GM12891 (cell line): ENCODE data around the gene IL27RA.

ENCODE experiments used
- PAX5 ChIP-seq: IDR thresholded peaks from 2 replicates; pipeline ENCODE4 v1.6.1; 2011; ENCODE audit warnings: low read length, moderate library complexity, mild to moderate bottlenecking; ENCODE audit not compliant: insufficient read depth, severe bottlenecking
- POLR2A ChIP-seq: IDR thresholded peaks from 2 replicates; pipeline ENCODE4 v1.6.1; 2011; ENCODE audit warnings: low read depth, low read length, control low read depth
- POLR2AphosphoS5 ChIP-seq: IDR thresholded peaks from 2 replicates; pipeline ENCODE4 v1.6.1; 2011; ENCODE audit warnings: low read depth, low read length, control low read depth
- POU2F2 ChIP-seq: IDR thresholded peaks from 2 replicates; pipeline ENCODE4 v1.6.1; 2011; ENCODE audit warnings: low read depth, mild to moderate bottlenecking, control low read depth, low read length, moderate library complexity
- SPI1 ChIP-seq: IDR thresholded peaks from 2 replicates; pipeline ENCODE4 v1.6.1; 2011; ENCODE audit warnings: low read depth, low read length, control low read depth
- TAF1 ChIP-seq: IDR thresholded peaks from 2 replicates; pipeline ENCODE4 v1.6.1; 2011; ENCODE audit warnings: low read depth, low read length, control low read depth

DNA sequence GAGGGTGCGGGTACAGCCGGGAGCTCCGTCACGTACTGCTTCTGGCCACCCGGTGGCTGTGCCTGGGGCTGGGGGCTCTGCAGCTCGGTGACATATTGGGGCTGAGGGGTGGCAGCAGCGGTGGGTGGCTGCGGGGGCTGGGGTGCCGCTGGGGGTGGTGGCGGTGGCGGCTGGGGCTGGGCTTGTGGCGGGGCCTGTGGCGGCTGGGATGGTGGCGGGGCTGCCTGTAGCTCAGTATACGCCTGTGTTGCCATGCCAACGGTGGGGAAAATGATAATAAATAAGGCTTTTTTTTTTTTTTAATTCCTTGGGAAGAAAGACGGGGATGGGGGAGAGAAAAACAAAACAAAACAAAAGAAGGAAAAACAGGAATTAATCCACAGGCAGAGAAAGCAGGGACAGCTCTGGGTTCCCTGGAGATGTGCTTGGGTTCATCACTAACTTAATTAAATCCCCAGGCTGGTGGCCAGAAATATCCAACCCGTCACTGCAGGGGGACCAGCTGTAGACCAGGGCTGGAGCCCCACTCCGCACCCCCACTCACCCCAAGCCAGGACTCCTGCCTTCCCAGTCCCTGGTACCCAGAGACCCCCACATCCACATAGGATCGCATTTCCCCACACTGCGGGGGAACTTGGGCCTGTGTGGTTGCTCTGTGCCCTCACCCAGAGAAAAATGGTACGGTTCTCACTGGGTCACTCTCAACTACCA lies 37.8 kb upstream of the IL27RA start:
- TF ChIP-seq POLR2AphosphoS5, result no peak
- no peak for TF ChIP-seq POLR2A
- no peak for TF ChIP-seq TAF1
- TF ChIP-seq SPI1, result no peak
- TF ChIP-seq PAX5, result no peak
- TF ChIP-seq POU2F2, result no peak
